NCI-H524 (cell line): ENCODE results near the gene TMEM121B.
"Not testable (repeated sequence)": the region's sequence is repeated elsewhere in the genome, so short reads cannot be mapped to it uniquely, and the experiment has no call there.

Experiments used
- DNase-seq, 2 experiments: peaks; one replicate each; lab custom pipeline; 2025; lab: John Stamatoyannopoulos, UW

The TMEM121B gene

GRCh38 chr22:17121233-17122195, at the start of gene TMEM121B:
TSS of gene TMEM121B (minus strand) at chr22:17121360. CDS start at chr22:17121127, 233 bp downstream.
- DNase-seq = peak; percentile 77 to 87

GRCh38 chr22:17167486-17167885, 46.3 kb upstream of the TMEM121B start:
- DNase-seq = no peak

GRCh38 chr22:17164392-17165024, 43.3 kb upstream of the TMEM121B start:
- no peak for DNase-seq

- no peak for DNase-seq
These were observed 41.6 kb upstream of the TMEM121B start for GRCh38 chr22:17162731-17163130.

GRCh38 chr22:17161991-17162390, 40.8 kb upstream of the TMEM121B start:
- DNase-seq = no peak

GRCh38 chr22:17159504-17159951, 38.4 kb upstream of the TMEM121B start:
- DNase-seq = peak; percentile 35 to 46

GRCh38 chr22:17158568-17159503, 37.7 kb upstream of the TMEM121B start, which contains the start of gene HDHD5:
TSS of gene HDHD5 (minus strand) at chr22:17159277. CDS start at chr22:17159251, 26 bp downstream.
- DNase-seq = peak; percentile 58 to 92

- DNase-seq = no peak
These were observed 37.0 kb upstream of the TMEM121B start for GRCh38 chr22:17158176-17158567.

GRCh38 chr22:17157714-17158113, 36.6 kb upstream of the TMEM121B start:
- DNase-seq = no peak

- DNase-seq = no peak
These were observed 34.8 kb upstream of the TMEM121B start for GRCh38 chr22:17155941-17156340.

GRCh38 chr22:17152971-17153370, 31.8 kb upstream of the TMEM121B start:
- DNase-seq = no peak

- DNase-seq = no peak
These were observed 31.2 kb upstream of the TMEM121B start for GRCh38 chr22:17152340-17152739.

- DNase-seq = no peak
These were observed 28.1 kb upstream of the TMEM121B start for GRCh38 chr22:17149076-17149815.

GRCh38 chr22:17147458-17147857, 26.3 kb upstream of the TMEM121B start:
- not testable (repeated sequence) for DNase-seq

GRCh38 chr22:17145021-17145680, 24.0 kb upstream of the TMEM121B start:
- no peak for DNase-seq

GRCh38 chr22:17143826-17144225, 22.7 kb upstream of the TMEM121B start:
- DNase-seq = no peak

GRCh38 chr22:17143101-17143500, 21.9 kb upstream of the TMEM121B start:
- DNase-seq = no peak

GRCh38 chr22:17140826-17141766, 19.9 kb upstream of the TMEM121B start:
- DNase-seq = no peak

- no peak for DNase-seq
These were observed 18.9 kb upstream of the TMEM121B start for GRCh38 chr22:17140022-17140421.
